ENCODE data around the gene ANGPTL5.
"Not testable (repeated sequence)": the region's sequence is repeated elsewhere in the genome, so short reads cannot be mapped to it uniquely, and the experiment has no call there.

ANGPTL5 gene

GRCh38 chr11:101885631-101886030 is 30.7 kb downstream of the ANGPTL5 start:
- DNase-seq (ENCODE audit: low read depth): no peak

DNA sequence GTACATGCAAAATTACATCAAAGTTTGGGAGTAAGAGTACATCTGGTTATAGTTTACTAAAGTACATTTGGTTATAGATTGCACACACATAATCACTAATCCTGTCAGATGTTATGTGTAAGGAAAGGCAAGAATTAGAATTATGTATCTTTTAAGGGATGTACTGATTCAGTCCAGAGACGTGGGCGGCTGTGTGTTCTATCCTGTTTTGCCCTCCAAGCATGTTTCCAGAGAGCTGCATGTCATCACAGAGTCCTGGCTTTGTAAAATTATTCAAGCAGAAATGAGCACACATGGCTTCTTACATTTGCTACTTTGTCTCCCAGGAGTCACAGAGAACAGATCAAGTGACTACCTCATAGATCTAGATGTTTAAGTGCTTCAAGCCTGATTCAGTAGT is 34.7 kb downstream of the ANGPTL5 start:
- no peak for DNase-seq (ENCODE audit: low read depth)

DNA sequence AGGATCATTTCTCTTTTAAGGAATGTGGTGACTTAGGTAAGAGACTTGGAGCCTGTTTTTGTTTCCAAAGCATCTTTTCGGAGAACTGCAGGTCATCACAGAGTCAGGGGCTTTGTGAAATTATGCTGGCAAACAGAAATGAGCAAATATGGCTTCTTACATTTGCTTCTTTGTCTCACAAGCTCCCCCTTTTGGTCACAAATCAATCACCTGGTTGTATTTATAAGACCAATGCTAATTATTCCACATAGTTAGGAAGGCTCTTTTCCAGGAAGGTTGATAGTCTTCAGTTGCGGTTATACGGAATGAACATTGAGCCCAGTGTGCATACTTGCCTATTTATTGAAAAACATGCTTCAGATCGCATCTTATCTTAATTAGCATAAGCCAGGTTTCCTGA is 36.1 kb downstream of the ANGPTL5 start:
- DNase-seq (ENCODE audit: low read depth): no peak

GRCh38 chr11:101872171-101872882 is 44.0 kb downstream of the ANGPTL5 start:
- DNase-seq (ENCODE audit: low read depth): no peak

DNA sequence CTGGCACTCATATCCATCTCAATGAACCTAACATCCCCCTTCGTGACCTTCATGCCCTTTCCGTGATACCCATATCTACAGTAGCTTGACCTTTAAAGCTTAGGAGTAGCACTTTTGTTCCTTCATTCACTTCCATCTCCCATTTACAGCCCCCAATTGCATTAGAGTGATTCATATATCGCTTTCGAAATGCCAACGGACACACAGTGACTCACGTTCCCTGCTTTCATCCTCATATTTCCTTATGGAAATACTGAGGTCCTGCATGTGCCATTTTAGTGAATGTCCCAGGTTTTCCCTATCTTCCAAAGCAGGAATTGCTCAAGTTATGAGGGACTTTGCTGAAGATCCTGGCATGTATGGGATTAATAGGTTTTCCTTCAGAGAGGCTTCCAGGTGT is 45.8 kb downstream of the ANGPTL5 start:
- no peak for DNase-seq (ENCODE audit: low read depth)

DNA sequence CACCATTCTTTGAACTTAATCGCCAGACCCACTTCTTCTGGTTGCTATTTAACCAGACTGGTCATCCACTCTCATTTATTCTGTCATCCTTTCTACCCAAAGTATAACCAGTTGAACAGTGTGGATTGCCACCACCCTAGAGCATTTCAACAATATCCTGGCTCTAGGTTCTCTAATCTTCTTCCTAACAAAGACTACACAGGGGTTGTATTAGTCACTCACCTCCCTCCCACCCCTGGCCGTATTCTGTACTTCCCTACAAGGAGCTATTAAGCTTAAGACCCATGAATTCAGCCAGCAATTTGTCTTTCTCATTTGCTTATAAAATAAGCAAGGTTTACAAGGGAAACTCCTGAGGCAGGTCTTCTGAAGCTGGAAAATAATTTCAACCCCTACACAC is 48.4 kb downstream of the ANGPTL5 start:
- DNase-seq (ENCODE audit: low read depth): no peak

DNA sequence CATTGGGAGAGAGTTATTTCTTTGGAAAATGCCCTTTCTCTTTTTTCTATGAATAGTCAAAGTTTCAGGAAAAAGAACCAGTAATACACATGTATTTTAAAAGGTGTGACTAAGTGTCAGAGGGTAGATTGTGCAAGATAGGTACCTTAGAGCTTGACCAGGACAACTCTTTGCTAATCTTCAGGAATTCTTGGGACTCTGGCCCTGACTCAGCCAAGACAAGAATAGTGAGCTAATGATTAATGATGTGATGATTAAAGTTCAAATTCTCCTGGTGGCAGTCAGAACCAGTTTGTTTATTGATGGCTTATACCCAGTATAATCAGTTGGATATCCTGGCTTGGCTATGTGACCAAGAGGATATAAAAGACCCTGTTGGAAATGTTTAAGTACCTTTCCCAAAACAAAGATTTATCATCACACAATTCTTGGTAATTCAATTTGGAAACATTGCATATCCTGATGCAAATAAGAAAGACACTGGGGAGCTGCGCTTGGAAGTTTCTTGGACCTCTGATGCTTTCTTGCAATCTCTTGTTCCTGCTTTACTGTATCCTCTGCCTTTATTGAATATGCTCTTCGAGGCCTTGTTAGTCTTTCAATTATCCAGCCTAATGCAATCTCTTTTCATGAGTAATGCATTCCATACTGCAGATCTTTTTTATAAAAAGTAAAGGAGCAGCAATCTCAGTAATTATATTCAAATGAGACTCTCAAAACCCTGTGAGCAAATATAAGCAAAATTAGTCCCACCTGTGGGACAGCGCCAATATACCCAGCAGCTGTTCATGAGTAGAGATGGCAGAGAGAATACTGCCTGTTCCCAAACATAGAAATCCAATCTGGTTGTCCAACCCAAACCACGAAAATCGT is 49.5 kb downstream of the ANGPTL5 start:
- no peak for DNase-seq (ENCODE audit: low read depth)

DNA sequence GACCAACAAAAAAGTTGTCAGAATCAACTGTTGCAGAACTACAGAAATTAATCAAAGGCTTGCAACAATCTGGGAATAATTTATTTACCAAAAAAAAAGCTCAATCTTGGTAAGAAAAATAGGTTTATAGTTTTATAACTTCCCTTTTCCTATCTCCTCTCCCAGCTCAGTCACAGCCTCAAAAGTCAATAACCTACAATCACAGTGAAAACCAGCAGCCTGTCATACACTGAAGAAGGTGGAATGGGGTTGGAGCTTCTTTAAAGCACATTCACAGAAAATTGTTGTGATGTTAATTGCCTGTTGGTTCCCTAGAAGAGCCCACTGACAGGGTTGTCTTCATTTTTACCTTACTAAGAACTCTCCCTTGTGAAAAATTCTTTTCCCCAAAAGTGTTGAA is 52.2 kb downstream of the ANGPTL5 start:
- no peak for DNase-seq (ENCODE audit: low read depth)

- no peak for DNase-seq (ENCODE audit: low read depth)
Observed at GRCh38 chr11:101863361-101863760, 53.0 kb downstream of the ANGPTL5 start.

DNA sequence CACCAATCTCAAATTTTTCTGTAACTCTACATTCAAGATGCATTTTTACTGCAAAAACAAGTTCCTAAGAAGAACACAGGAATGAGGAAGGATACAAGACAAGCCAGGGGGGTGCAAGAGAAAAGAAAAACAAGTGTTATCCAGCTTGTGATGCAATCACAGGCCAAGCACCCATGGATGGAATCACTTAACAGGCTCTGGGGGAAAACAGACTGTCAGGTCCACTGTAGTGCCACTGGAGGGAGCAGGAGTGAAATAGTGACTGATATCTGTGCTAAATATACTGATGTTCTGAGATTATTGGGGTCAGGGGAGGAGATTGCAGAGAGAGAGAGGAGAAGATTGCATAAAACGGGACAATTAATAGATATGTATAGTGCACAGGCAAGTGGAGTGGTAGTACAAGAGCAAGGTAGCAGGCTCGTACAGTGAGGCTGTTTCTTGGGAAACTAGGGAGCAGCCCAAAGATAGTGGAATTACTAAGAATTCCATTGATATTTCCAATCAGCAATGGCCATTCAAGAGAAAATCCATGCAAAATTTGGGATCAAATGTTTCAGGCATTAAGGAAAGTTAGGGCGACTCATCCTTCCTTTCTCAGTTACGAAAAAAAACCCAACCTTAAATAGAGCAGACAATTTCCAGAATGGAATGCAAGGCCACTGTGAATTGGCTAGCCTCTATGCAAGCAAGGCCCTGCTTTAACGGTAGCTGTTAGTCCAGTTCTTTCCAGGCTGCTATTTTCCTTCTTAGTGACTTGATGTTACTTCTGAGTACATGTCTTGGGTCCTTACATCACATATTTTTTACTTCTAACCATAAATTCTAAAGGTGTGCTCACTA is 53.7 kb downstream of the ANGPTL5 start:
- DNase-seq (ENCODE audit: low read depth): no peak

- no peak for DNase-seq (ENCODE audit: low read depth)
Observed at GRCh38 chr11:101860696-101861427, 55.5 kb downstream of the ANGPTL5 start.

- not testable (repeated sequence) for DNase-seq (ENCODE audit: low read depth)
Observed at GRCh38 chr11:101852260-101852659, 64.1 kb downstream of the ANGPTL5 start.

GRCh38 chr11:101848262-101848661 is 68.1 kb downstream of the ANGPTL5 start:
- DNase-seq (ENCODE audit: low read depth): no peak

DNA sequence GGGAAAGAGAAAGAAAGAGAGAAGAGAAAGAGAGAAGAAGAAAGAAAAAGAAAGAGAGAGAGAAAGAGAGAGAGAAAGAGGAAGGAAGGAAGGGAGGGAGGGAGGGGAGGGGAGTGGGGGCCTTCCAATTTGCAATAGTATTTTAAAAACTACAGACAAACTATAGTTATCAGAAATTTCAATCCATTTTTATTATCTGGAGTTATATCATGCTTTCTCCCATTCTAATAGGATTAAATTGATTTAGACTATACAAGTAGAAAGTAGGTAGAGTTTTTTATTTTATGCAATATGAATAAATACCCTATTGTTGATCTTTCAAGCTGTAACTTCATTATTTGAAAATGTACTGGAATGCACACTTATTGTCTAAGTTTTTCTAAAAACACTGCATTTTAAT is 71.7 kb downstream of the ANGPTL5 start:
- no peak for DNase-seq (ENCODE audit: low read depth)

DNA sequence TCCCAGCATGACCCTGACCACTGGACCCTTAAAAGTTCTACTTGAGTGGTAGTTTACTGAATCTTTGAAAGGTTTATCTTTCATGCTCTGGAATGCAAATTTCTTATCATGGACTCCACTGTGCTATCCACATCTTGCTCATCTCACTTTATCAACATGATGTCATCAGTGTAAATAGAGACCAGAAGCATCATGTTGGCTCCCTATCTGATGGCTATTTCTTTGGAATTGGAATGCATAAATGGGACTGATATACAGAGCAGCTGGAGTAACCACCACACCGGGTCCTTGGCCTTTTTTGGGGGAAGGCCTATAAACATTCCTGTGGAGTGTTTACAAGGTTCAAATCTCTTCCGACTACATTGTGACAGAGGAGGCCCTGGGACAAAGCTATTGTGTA is 75.6 kb downstream of the ANGPTL5 start:
- DNase-seq (ENCODE audit: low read depth): no peak

All from stimulated activated CD4-positive, alpha-beta T cell treated with anti-CD3 and anti-CD28 coated beads, Interleukin-2, amount 100 ng/mL, for 4 hours (primary cell).